PC-3 (cell line): ENCODE measurements around the gene LCK. TPM values are rescaled to one million over a fixed set of nuclear protein-coding genes. Genes with fewer than 3 reads are reported as not detected.

Experiments used
- ATAC-seq: fragments of 200-7000 bp; cut with Tn5 transposase; 2 replicates; pipeline ENCODE4 v1.9.1; 2020; ENCODE audit warnings: mild to moderate bottlenecking, moderate library complexity
- BruUV-seq: library from RNA; stranded (reverse); fragments of 400-500 nt; replicated peaks from 2 replicates; lab custom pipeline; 2021; lab: Mats Ljungman, UMichigan
- CTCF ChIA-PET: fragments of 300-600 bp; sonication (Branson Sonifier 250); formaldehyde crosslinking; loops from one replicate; lab custom pipeline; 2022; ENCODE audit warnings: antibody characterized with exemption; lab: Charles Lee
- POLR2A ChIA-PET: fragments of 300-600 bp; sonication (Branson Sonifier 250); formaldehyde crosslinking; loops from one replicate; lab custom pipeline; 2022; ENCODE audit warnings: antibody characterized with exemption; ENCODE audit not compliant: unreplicated experiment; lab: Charles Lee
- DNase-seq: peaks from one replicate; pipeline ENCODE4 v3.0.0-alpha.2; 2015
- H2AFZ ChIP-seq: fragments of 300-600 bp; sonication (generic); 2 replicates; pipeline ENCODE4 v1.6.0; 2016; ENCODE audit warnings: antibody characterized with exemption, low read length
- H3F3A ChIP-seq: fragments of 300-600 bp; sonication (generic); one replicate; pipeline ENCODE4 v1.6.0; 2017; ENCODE audit warnings: antibody characterized with exemption, low read length, control low read depth, mild to moderate bottlenecking; ENCODE audit not compliant: unreplicated experiment
- H3K27ac ChIP-seq: fragments of 300-600 bp; sonication (generic); 2 replicates; pipeline ENCODE4 v1.5.1; 2016; ENCODE audit warnings: mild to moderate bottlenecking, low read length
- H3K27me3 ChIP-seq: fragments of 300-600 bp; sonication (generic); 2 replicates; pipeline ENCODE4 v1.6.1; 2016; ENCODE audit warnings: low read length, mixed read lengths
- H3K36me3 ChIP-seq: fragments of 300-600 bp; sonication (generic); 2 replicates; pipeline ENCODE4 v1.6.1; 2016; ENCODE audit warnings: low read depth, mixed run types, low read length, mixed read lengths
- H3K4me1 ChIP-seq: fragments of 300-600 bp; sonication (generic); 2 replicates; pipeline ENCODE4 v1.5.1; 2016; ENCODE audit warnings: low read length; ENCODE audit not compliant: insufficient read depth
- H3K4me2 ChIP-seq: fragments of 300-600 bp; sonication (generic); 2 replicates; pipeline ENCODE4 v1.6.0; 2016; ENCODE audit warnings: low read length
- H3K4me3 ChIP-seq: fragments of 300-600 bp; sonication (generic); 2 replicates; pipeline ENCODE4 v1.5.1; 2016; ENCODE audit warnings: mild to moderate bottlenecking, low read length, mixed read lengths
- H3K79me2 ChIP-seq: fragments of 300-600 bp; sonication (generic); 2 replicates; pipeline ENCODE4 v1.6.1; 2017; ENCODE audit warnings: low read length, mixed read lengths
- H3K9ac ChIP-seq: fragments of 300-600 bp; sonication (generic); 2 replicates; pipeline ENCODE4 v1.6.0; 2016; ENCODE audit warnings: mild to moderate bottlenecking, low read length
- H3K9me2 ChIP-seq: fragments of 300-600 bp; sonication (generic); replicated peaks from 2 replicates; pipeline ENCODE4 v1.6.1; 2016; ENCODE audit warnings: mixed run types, low read length, mixed read lengths
- H3K9me3 ChIP-seq: fragments of 300-600 bp; sonication (generic); 2 replicates; pipeline ENCODE4 v1.6.1; 2016; ENCODE audit warnings: low read length, mixed read lengths
- H4K20me1 ChIP-seq: fragments of 300-600 bp; sonication (generic); 2 replicates; pipeline ENCODE4 v1.6.1; 2016; ENCODE audit warnings: low read length, mixed read lengths
- CTCF ChIP-seq: fragments of 300-600 bp; sonication (generic); conservative IDR thresholded peaks from 2 replicates; pipeline ENCODE4 v1.5.1; 2017; ENCODE audit warnings: antibody characterized with exemption, low read depth, mild to moderate bottlenecking, low read length
- EZH2 ChIP-seq: fragments of 300-600 bp; sonication (generic); IDR thresholded peaks from one replicate; pipeline ENCODE4 v1.6.1; 2017; ENCODE audit warnings: antibody characterized with exemption, mild to moderate bottlenecking, low read length; ENCODE audit not compliant: unreplicated experiment
- EZH2phosphoT487 ChIP-seq: fragments of 300-600 bp; sonication (generic); IDR thresholded peaks from 2 replicates; pipeline ENCODE4 v1.6.1; 2018; ENCODE audit warnings: mild to moderate bottlenecking, antibody characterized with exemption, low read length, borderline replicate concordance
- intact Hi-C: fragments of 100-400 bp; cut with micrococcal nuclease; formaldehyde crosslinking; loops from 2 replicates; pipeline ENCODE4 v1.9.0; 2023
- total RNA-seq: library from RNA; depleted of rRNA; stranded (reverse); fragments of >200 nt; gene quantifications from 2 replicates; pipeline ENCODE4 v1.2.3, GENCODE V29; 2014

LCK gene
- total RNA-seq, 1 experiment from 2014 or later, result 4.3 TPM

GRCh38 chr1:32242341-32242851 lies 8.7 kb upstream of the LCK start:
- Histone ChIP-seq H4K20me1 (no peaks in the 10 kb centered on the region), H3K9ac (no peak overlapping the region), H3K9me2 (no peaks in the 10 kb centered on the region), H3K36me3 (no peaks in the 10 kb centered on the region), H3F3A (no peaks in the 10 kb centered on the region), H3K9me3 (no peaks in the 10 kb centered on the region), H3K27ac (no peak overlapping the region), H3K27me3 (no peaks in the 10 kb centered on the region), H3K4me2 (no peak overlapping the region), H3K79me2 (no peaks in the 10 kb centered on the region), H2AFZ (no peak overlapping the region), H3K4me1 (peaks cover 25% of the 10 kb centered on the region), H3K4me3 (no peak overlapping the region)
- BruUV-seq, result no TSS peak
- ChIA-PET CTCF (interaction anchor here (0.5 kb wide), 1 partner anchor 16 kb away, joined by 3 read pairs; no protein-coding TSS in a partner anchor), POLR2A (no interaction called here)
- intact Hi-C loops, result loop anchor here (5.0 kb wide), 1 partner anchor 90 kb away; no protein-coding TSS in a partner anchor
- ATAC-seq (no peak), DNase-seq (no peak)
- no peak for TF ChIP-seq CTCF

- H3K36me3 ChIP-seq, result no peaks in the 10 kb centered on the region
- TF ChIP-seq EZH2 (no peak), CTCF (no peak), EZH2phosphoT487 (no peak)
- ATAC-seq (peak; percentile 61), DNase-seq (peak; percentile 56)
- POLR2A ChIA-PET, result no interaction called here
- H3K27ac ChIP-seq, result no peak within 1 kb of the TSS
- H3K9me3 ChIP-seq, result no peaks in the 10 kb centered on the region
- no peaks in the 10 kb centered on the region for H3K9me2 ChIP-seq
- CTCF ChIA-PET, result interaction anchor here (0.7 to 1.4 kb wide), 2 partner anchors 47 to 104 kb away, joined by 3 read pairs; partner anchors contain the start of gene CCDC28B
- H3K9ac ChIP-seq, result no peak within 1 kb of the TSS
- no peaks in the 10 kb centered on the region for H4K20me1 ChIP-seq
- H3F3A ChIP-seq, result no peaks in the 10 kb centered on the region
- peaks cover 16% of the 10 kb centered on the region; the same call in 1 of the 2 replicates for H3K4me1 ChIP-seq
- no peaks in the 10 kb centered on the region for H3K27me3 ChIP-seq
- no peak within 1 kb of the TSS for H3K4me3 ChIP-seq
- BruUV-seq, result no TSS peak
- H3K4me2 ChIP-seq, result no peak within 1 kb of the TSS
- no peaks in the 10 kb centered on the region for H3K79me2 ChIP-seq
- H2AFZ ChIP-seq, result peak within 1 kb of the TSS; percentile 63; the same call in 1 of the 2 replicates
- intact Hi-C loops, result no loop called here
These were observed 4.2 kb upstream of the LCK start, which contains the start of gene FAM167B for GRCh38 chr1:32246888-32247273. Gene FAM167B (plus strand): TSS chr1:32247222. CDS start chr1:32247422, 200 bp downstream.

DNA sequence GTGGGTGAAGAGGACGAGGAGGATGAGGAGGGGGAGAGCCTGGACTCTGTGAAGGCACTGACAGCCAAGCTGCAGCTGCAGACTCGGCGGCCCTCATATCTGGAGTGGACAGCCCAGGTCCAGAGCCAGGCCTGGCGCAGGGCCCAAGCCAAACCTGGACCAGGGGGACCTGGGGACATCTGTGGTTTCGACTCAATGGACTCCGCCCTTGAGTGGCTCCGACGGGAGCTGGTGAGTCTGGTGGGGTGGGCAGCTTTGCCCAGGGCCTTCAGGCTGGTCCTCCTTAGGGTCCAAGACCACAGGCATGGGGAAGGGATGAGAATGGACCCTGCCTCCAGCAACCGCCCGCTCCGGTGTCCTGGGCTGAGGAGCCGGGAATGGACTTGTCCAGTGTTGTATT lies 3.6 kb upstream of the LCK start:
- Histone ChIP-seq H3K4me3 (no peak overlapping the region), H3K36me3 (no peaks in the 10 kb centered on the region), H3K4me2 (no peak overlapping the region), H3K9me2 (no peaks in the 10 kb centered on the region), H3K27me3 (no peaks in the 10 kb centered on the region), H3K9ac (no peak overlapping the region), H4K20me1 (no peaks in the 10 kb centered on the region), H3K27ac (no peak overlapping the region), H3F3A (no peaks in the 10 kb centered on the region), H3K9me3 (no peaks in the 10 kb centered on the region), H3K79me2 (no peaks in the 10 kb centered on the region), H3K4me1 (peaks cover 16% of the 10 kb centered on the region; the same call in 1 of the 2 replicates), H2AFZ (no peak overlapping the region)
- ChIA-PET POLR2A (no interaction called here), CTCF (interaction anchor here (1.7 kb wide), 1 partner anchor 32 kb away, joined by 13 read pairs; no protein-coding TSS in a partner anchor)
- intact Hi-C loops, result no loop called here
- TF ChIP-seq EZH2phosphoT487 (no peak), EZH2 (no peak), CTCF (no peak)
- BruUV-seq, result no TSS peak
- no peak for ATAC-seq
- no peak for DNase-seq
